Caki2 (cell line): ENCODE results near the gene GABBR2. TPM values are rescaled to one million over a fixed set of nuclear protein-coding genes. Genes with fewer than 3 reads are reported as not detected.

ENCODE experiments used
- DNase-seq: peaks from one replicate; pipeline ENCODE4 v3.0.0-alpha.2; 2015; ENCODE audit warnings: low read depth
- in situ Hi-C: cut with HindIII; loops from 2 replicates; pipeline ENCODE4 v1.10.0; 2016; ENCODE audit warnings: low sequenced_read_pairs, low pct_unique_long_range_greater_than_20kb, mixed read lengths
- total RNA-seq: library from RNA; depleted of rRNA; stranded (reverse); fragments of >200 nt; shearing (Covaris generic); gene quantifications from 2 replicates; pipeline ENCODE4 v1.2.3, GENCODE V29; 2014; ENCODE audit warnings: low replicate concordance

Gene GABBR2
- total RNA-seq, 1 experiment from 2014 or later: 0.61 TPM

GRCh38 chr9:98567540-98568233 lies 141.0 kb downstream of the GABBR2 start:
- no peak for DNase-seq
- in situ Hi-C loops: no loop called here

GRCh38 chr9:98565152-98566135 lies 143.3 kb downstream of the GABBR2 start:
- no peak for DNase-seq
- in situ Hi-C loops: no loop called here

- in situ Hi-C loops: no loop called here
- no peak for DNase-seq
Measured at GRCh38 chr9:98564714-98565113, 144.0 kb downstream of the GABBR2 start.

DNA sequence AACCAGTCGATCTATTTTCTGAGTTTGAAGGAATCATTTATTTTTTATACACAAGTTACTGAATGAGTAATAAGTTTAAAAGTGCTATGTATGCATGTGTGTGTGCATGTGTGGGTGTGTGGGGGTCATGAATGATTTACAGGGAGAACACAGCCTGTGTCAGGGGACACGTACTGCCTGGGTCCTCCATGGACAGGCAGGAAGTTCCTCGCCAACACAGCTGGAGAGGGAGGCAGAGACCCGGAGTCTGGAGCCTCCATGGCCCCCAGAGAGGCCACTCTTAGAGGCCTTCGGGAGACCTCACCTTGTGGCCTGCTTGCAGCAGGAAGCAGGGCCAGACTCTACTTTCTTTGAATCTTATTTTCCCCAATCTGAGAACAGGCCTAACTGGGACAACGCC lies 144.7 kb downstream of the GABBR2 start:
- no peak for DNase-seq
- in situ Hi-C loops: no loop called here

GRCh38 chr9:98563212-98563907 lies 145.4 kb downstream of the GABBR2 start:
- no peak for DNase-seq
- in situ Hi-C loops: no loop called here

- DNase-seq: no peak
- in situ Hi-C loops: no loop called here
Measured at GRCh38 chr9:98559561-98559960, 149.2 kb downstream of the GABBR2 start.

DNA sequence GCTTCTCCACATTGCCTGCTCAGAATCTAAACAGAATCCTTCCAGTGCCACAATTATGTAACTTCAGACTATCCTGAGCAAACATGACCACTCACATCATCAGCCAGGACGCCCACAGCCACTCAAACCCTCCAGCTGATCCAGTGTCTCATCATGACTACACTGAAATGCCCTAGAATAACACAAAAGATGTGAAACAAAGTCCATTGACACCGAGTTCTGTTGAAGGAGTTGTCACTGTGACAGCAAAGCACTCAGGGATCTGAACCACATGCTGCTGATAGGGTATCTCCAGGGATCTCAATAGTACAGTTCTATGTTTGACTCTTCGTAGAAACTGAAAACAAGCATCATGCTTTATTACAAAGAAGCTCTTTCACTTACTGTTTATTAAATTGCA lies 150.2 kb downstream of the GABBR2 start:
- in situ Hi-C loops: no loop called here
- DNase-seq: no peak

GRCh38 chr9:98556511-98556910 lies 152.2 kb downstream of the GABBR2 start:
- in situ Hi-C loops: no loop called here

DNA sequence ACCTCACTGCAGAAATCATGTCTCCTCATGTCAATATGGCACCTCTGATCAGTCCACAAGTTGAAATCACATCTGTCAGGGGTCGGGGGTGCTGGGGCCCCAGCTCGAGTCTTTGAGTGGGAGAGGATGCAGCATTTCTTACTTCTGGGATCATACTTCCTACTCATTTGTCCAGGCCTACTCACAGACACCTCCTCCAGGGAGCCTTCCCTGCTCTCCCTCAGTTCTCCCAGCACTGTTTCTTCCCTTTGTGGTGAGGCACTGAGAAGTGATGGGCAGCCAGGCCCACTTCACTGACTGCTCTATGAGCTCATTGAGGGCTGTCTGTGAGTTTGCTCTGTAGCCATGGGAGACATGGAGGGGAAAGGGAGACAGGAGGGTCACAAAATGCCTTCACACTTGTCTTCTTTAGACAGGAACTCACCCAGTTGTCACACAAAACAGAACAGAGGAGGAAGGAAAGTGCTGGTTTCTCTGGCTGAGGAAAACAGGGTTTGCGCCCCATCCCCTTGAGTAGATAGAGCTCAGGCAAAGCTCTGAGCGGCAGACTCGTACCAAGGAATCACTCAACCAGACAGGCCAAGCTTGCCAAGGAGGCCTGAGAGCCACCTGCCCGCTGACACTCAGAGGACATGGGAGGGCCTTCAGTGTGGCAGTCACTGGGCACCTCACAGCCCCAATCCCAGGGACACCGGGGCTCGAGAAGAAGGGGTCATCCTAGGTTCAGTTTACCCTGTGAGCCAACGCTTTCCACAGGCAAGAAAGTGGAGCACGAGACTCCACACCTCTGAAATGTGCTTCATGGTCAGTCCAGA lies 152.9 kb downstream of the GABBR2 start:
- in situ Hi-C loops: no loop called here
- no peak for DNase-seq

More at GRCh38 chr9:98556511-98556910, 152.2 kb downstream of the GABBR2 start:
- DNase-seq: no peak

DNA sequence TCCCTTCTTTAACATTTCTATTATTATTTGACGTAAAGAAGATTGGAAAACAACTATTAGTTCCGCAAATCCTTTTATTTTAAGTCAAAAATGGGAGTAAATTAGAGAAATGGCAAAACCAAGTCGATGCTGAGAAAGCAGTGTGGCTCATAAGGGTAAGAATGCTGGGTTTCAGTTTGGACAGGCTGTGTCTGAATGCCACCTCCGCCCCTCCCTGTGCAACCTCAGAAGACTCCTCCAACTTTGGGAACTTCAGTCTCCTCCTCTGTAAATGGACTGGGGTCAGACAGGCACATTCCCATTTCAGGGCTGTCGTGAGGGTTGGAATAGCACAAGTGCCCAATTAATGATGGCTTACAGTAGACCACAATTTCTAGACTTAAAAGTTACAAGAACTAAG lies 154.0 kb downstream of the GABBR2 start:
- in situ Hi-C loops: no loop called here
- DNase-seq: no peak

DNA sequence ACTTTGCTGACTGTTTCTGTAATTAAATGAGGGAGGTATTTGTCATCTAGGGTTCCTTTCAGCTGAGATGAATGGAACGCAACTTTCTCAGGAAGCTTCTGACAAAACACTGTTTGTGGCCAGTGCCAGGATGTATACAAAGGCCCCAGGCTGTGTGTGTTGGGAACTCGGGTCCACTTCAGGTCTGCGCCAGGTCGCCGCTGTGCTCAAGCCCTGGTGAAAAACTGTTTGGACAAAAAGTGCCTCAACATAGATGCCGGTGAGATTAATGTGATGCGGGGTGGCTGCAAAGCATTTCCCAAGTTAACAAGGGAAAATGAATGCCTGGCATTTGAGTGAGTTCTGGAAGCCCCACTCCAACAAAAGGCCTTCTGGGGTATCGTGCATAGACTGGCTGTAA lies 156.4 kb downstream of the GABBR2 start:
- in situ Hi-C loops: no loop called here
- DNase-seq: no peak

DNA sequence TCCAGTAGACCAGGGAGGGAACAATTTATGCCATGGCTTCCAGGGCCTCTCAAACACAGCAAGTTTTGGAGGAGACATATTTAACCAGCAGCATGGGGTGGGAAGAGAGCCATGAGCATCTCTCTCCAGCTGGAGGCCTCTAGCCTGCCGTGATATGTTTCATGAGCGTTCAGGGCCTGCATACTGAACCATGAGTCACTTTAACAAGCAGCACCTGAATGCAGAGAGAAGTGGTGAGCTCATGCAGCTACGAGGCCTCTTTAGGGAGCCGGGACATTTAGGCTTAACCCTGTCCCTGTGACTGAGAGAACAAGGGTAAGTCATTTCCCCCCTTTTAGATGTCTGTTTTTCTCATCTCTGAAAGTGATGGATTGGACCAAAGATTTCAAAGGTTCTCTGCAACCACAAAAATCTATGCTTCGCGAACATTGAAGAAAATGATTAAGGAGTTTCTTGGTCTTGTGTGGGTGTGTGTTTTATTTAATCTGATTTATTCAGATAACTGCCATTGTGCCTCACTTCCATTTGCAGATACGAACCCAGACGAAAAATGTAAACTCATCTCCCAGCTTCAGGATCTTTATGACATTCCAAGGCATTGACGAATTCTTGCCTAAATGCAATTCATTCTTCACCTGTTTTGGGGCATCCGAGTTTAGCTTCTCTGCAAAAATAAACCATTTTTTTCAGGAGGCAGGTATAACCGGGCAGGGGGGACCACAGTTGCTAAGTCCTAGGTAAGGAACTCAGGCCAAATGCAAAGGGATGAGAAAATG lies 157.0 kb downstream of the GABBR2 start:
- no peak for DNase-seq
- in situ Hi-C loops: no loop called here

- in situ Hi-C loops: no loop called here
- no peak for DNase-seq
Measured at GRCh38 chr9:98550206-98550820, 158.4 kb downstream of the GABBR2 start.

- in situ Hi-C loops: no loop called here
- no peak for DNase-seq
Measured at GRCh38 chr9:98549401-98549800, 159.3 kb downstream of the GABBR2 start.

DNA sequence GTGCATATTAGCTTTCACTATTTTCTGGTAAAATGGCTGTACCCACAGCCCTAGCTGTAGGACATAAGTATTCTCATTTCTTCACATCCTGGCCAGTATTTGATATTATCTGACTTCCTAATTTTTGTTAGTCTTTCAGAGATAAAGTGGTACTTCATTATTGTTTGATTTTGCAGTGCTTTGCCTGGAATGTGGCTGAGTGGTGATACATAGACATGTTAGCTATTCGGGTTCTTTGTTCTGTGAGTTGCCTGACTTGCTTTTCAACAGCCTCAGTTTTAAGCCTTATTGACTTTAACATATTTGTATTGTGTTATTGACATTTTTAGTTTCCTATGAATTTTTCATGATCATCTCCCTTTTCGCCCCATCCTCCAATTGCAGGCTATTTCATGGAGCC lies 161.1 kb downstream of the GABBR2 start:
- in situ Hi-C loops: no loop called here
- DNase-seq: no peak

DNA sequence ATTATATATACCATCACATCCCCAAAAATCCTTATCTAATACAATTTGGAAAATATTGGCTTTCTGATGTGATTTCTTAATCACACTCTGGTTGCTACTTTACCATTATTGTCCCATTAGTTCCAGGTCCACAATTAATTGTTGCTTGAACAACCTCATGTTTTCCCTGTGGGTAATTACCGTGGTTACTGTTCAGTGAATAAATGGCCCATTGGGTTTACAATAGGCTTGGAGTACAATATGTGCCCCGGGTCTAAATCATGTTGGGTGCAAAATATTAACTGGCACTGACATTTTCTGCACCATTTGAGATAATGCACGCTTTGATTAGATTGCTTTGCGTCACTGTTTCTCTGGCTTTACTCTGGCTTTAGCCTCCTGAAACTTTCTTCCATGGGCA lies 163.7 kb downstream of the GABBR2 start:
- no peak for DNase-seq

GRCh38 chr9:98541684-98542230 lies 167.0 kb downstream of the GABBR2 start:
- in situ Hi-C loops: no loop called here
- no peak for DNase-seq

More for the DNA sequence above, 163.7 kb downstream of the GABBR2 start:
- in situ Hi-C loops: no loop called here
